Measurements from ENCODE around the gene FBL. TPM values are rescaled to one million over a fixed set of nuclear protein-coding genes. Genes with fewer than 3 reads are reported as not detected.

FBL gene
- total and polyA plus RNA-seq, 2 of the 8 experiments (the other 6 are each of a cell fraction or from before 2014, with no cell fraction given) = 790 to 1,361 TPM

GRCh38 chr19:39840492-39840891 is 5.7 kb downstream of the FBL start:
- Histone ChIP-seq H3K56ac (replicated peaks; ENCODE audit: insufficient read length, low read depth, low read length) (no peak overlapping the region), H3K79me2 (ENCODE audit: control insufficient read depth in 1 of 2, insufficient read depth in 2 of 2, low read length in 2 of 2) (peaks cover 45 to 71% of the 10 kb centered on the region in 2 experiments), H3K14ac (ENCODE audit: insufficient read length) (no peak overlapping the region), H2AFZ (ENCODE audit: low read length) (no peak overlapping the region), H3K4me2 (ENCODE audit: insufficient read depth in 1 of 2, low read depth in 2 of 2, low read length in 2 of 2) (no peak overlapping the region), H2AK5ac (ENCODE audit: low read depth, low read length) (no peak overlapping the region), H3K4ac (replicated peaks; ENCODE audit: insufficient read length, low read depth, low read length) (no peak overlapping the region), H3K79me1 (ENCODE audit: low read depth, low read length) (peaks cover 20% of the 10 kb centered on the region), H3K27me3 (replicated peaks in 1 of 4; ENCODE audit: control insufficient read depth in 3 of 4, extremely low read depth in 1 of 4, insufficient read depth in 3 of 4, low read length in 3 of 4) (no peaks in the 10 kb centered on the region), H3K9ac (replicated peaks in 1 of 4; ENCODE audit: extremely low read depth in 1 of 4, low read depth in 3 of 4, low read length in 3 of 4) (no peak overlapping the region), H3K4me3 (ENCODE audit: extremely low read depth in 1 of 4, insufficient read depth in 2 of 4, low read depth in 3 of 4, low read length in 4 of 4) (no peak overlapping the region), H3K23me2 (ENCODE audit: low read depth, low read length) (peaks cover 8% of the 10 kb centered on the region), H3K9me3 (ENCODE audit: insufficient read depth in 2 of 2, low read depth in 1 of 2, low read length in 1 of 2) (no peaks in the 10 kb centered on the region), H2BK15ac (ENCODE audit: low read length) (no peak overlapping the region), H2BK20ac (ENCODE audit: low read length) (no peak overlapping the region), H2BK12ac (ENCODE audit: low read depth, low read length) (no peak overlapping the region), H3K4me1 (replicated peaks in 1 of 4; ENCODE audit: control insufficient read depth in 3 of 4, insufficient read depth in 4 of 4, low read length in 3 of 4) (peaks cover 3 to 21% (median 10%) of the 10 kb centered on the region in 4 experiments), H3K36me3 (ENCODE audit: control insufficient read depth in 2 of 4, insufficient read depth in 4 of 4, low read length in 3 of 4) (peaks cover 38 to 57% (median 46%) of the 10 kb centered on the region in 4 experiments), H3K18ac (ENCODE audit: extremely low read depth, low read length) (no peak overlapping the region), H4K8ac (ENCODE audit: extremely low read depth, insufficient read depth, low read length) (0 out of 2 replicates have a peak overlapping the region, but pooled peaks have one; percentile 8), H3K27ac (ENCODE audit: low read depth, low read length) (no peak overlapping the region), H2BK5ac (ENCODE audit: low read depth, low read length) (no peak overlapping the region), H2BK120ac (replicated peaks; ENCODE audit: low read depth, low read length) (no peak overlapping the region), H4K91ac (replicated peaks; ENCODE audit: insufficient read length, low read length) (no peak overlapping the region), H4K20me1 (replicated peaks in 1 of 2; ENCODE audit: control insufficient read depth in 1 of 2, insufficient read depth in 2 of 2, low read length in 2 of 2) (peaks cover 30 to 40% of the 10 kb centered on the region in 2 experiments), H3K23ac (ENCODE audit: insufficient read length) (no peak overlapping the region), H4K5ac (ENCODE audit: insufficient read length, low read depth, low read length) (no peak overlapping the region)
- WGBS, 2 experiments (ENCODE audit: extremely low coverage in 1 of 2, insufficient coverage in 1 of 2, insufficient read length in 1 of 2, insufficient replicate concordance in 2 of 2, low coverage in 1 of 2, low lambda C conversion rate in 2 of 2, missing lambda C conversion rate in 1 of 2) = 94% methylated on average over 16 of the region's 17 CpGs; no CpG with 5 or more reads in 1 of the 2 experiments
- no peak for DNase-seq (ENCODE audit: low read depth in 1 of 2, low spot score in 2 of 2)
- no peak for TF ChIP-seq SRF (IDR thresholded peaks at IDR 0.05; ENCODE audit: low read depth, low read length)
- no peak for TF ChIP-seq SP4 (IDR thresholded peaks at IDR 0.05; ENCODE audit: low read length)
- no peak for TF ChIP-seq YY1 (IDR thresholded peaks at IDR 0.05; ENCODE audit: low read depth, low read length)
- POLR2A ChIA-PET (ENCODE audit: partially characterized antibody) = interaction anchor here (1.0 kb wide), 1 partner anchor 16 kb away, joined by 3 read pairs; no protein-coding TSS in a partner anchor
- CTCF ChIA-PET (ENCODE audit: partially characterized antibody) = interaction anchor here (1.1 to 6.4 kb wide), 5 partner anchors 12 to 167 kb away, joined by 3 to 43 read pairs (median 13); no protein-coding TSS in a partner anchor
- no peak for FAIRE-seq
